HG03565 (cell line): ENCODE results near the gene EBF4.

Source experiments
- ATAC-seq: cut with Tn5 transposase; IDR thresholded peaks from one replicate; pipeline ENCODE4 v1.9.1; 2021; ENCODE audit warnings: mild to moderate bottlenecking, moderate library complexity; ENCODE audit not compliant: unreplicated experiment

The EBF4 gene

GRCh38 chr20:2692036-2692885 lies at the start of gene EBF4:
TSS of gene EBF4 (plus strand) at chr20:2692780. CDS start at chr20:2693646, 866 bp downstream.
- no peak for ATAC-seq

- ATAC-seq: no peak
These were observed 48.9 kb upstream of the EBF4 start for GRCh38 chr20:2643708-2644107.

- ATAC-seq: peak; percentile 76
These were observed 40.5 kb upstream of the EBF4 start, which contains the start of gene NOP56 for GRCh38 chr20:2651772-2652723. TSS of gene NOP56 (plus strand) at chr20:2652632. CDS start at chr20:2652661, 29 bp downstream.

- ATAC-seq: peak; percentile 18
These were observed 39.6 kb upstream of the EBF4 start for GRCh38 chr20:2652724-2653555.

- ATAC-seq: no peak
These were observed 38.8 kb upstream of the EBF4 start for GRCh38 chr20:2653556-2654383.

GRCh38 chr20:2654384-2654822 lies 38.2 kb upstream of the EBF4 start:
- ATAC-seq: no peak

- no peak for ATAC-seq
These were observed 37.7 kb upstream of the EBF4 start for GRCh38 chr20:2654831-2655230.

GRCh38 chr20:2655331-2656116 lies 37.1 kb upstream of the EBF4 start:
- ATAC-seq: no peak

GRCh38 chr20:2656471-2657117 lies 36.0 kb upstream of the EBF4 start:
- ATAC-seq: no peak

- ATAC-seq: no peak
These were observed 35.3 kb upstream of the EBF4 start for GRCh38 chr20:2657241-2657640.

- ATAC-seq: no peak
These were observed 34.9 kb upstream of the EBF4 start for GRCh38 chr20:2657674-2658073.

GRCh38 chr20:2658414-2659354 lies 33.9 kb upstream of the EBF4 start:
- no peak for ATAC-seq

GRCh38 chr20:2659547-2659946 lies 33.0 kb upstream of the EBF4 start:
- ATAC-seq: no peak

GRCh38 chr20:2663364-2663886 lies 29.2 kb upstream of the EBF4 start:
- no peak for ATAC-seq

- peak; percentile 76 for ATAC-seq
These were observed 28.5 kb upstream of the EBF4 start, which contains the start of gene IDH3B for GRCh38 chr20:2663887-2664719. TSS of gene IDH3B (minus strand) at chr20:2664216. CDS start at chr20:2664188, 28 bp downstream.

GRCh38 chr20:2671977-2672376 lies 20.6 kb upstream of the EBF4 start:
- ATAC-seq: no peak
